GM12878 (cell line): ENCODE results near the gene LCMT1. TPM values are rescaled to one million over a fixed set of nuclear protein-coding genes. Genes with fewer than 3 reads are reported as not detected.

Experiments
- ATAC-seq: fragments of 200-7000 bp; cut with Tn5 transposase; 3 replicates; pipeline ENCODE4 v1.9.1; 2020; ENCODE audit warnings: mild to moderate bottlenecking, moderate library complexity
- BruUV-seq: library from RNA; stranded (reverse); fragments of 400-500 nt; replicated peaks from 2 replicates; lab custom pipeline; 2021; lab: Mats Ljungman, UMichigan
- CTCF ChIA-PET: fragments of 300-600 bp; sonication (Branson Sonifier 250); formaldehyde crosslinking; extraction: SDS; loops from one replicate; lab custom pipeline; 2021; ENCODE audit warnings: inconsistent platforms; lab: Yijun Ruan, JAX
- POLR2A ChIA-PET: fragments of 350-600 bp; formaldehyde crosslinking; extraction: SDS; loops from one replicate; lab custom pipeline; 2021; ENCODE audit warnings: inconsistent platforms; lab: Charles Lee
- RAD21 ChIA-PET: fragments of 300-600 bp; sonication (Branson Sonifier 250); formaldehyde crosslinking; loops from one replicate; lab custom pipeline; 2023; ENCODE audit warnings: antibody characterized with exemption; ENCODE audit not compliant: unreplicated experiment; lab: Charles Lee
- SMC1A ChIA-PET: fragments of 300-600 bp; sonication (Branson Sonifier 250); formaldehyde crosslinking; loops from one replicate; lab custom pipeline; 2023; ENCODE audit not compliant: unreplicated experiment, uncharacterized antibody; lab: Charles Lee
- DNase-seq: peaks from one replicate; pipeline ENCODE4 v3.0.0-alpha.2; 2011; ENCODE audit warnings: low read depth, low spot score
- FAIRE-seq: peaks from 3 replicates; lab custom pipeline; 2011; peaks lifted over from hg19 to GRCh38; lab: Jason Lieb, UNC
- H2AFZ ChIP-seq: 2 replicates; pipeline ENCODE4 v1.6.0; 2011; ENCODE audit warnings: low read depth, low read length, control low read depth; ENCODE audit not compliant: control insufficient read depth
- H3K27ac ChIP-seq: 2 replicates; pipeline ENCODE4 v1.5.1; 2011; ENCODE audit warnings: control low read depth; ENCODE audit not compliant: control insufficient read depth, insufficient read depth
- H3K27me3 ChIP-seq, 2 experiments: replicated peaks in 1 of 2; 2 replicates each; pipeline versions ENCODE4 v1.6.0 to v1.6.1; 2011; ENCODE audit warnings: low read length in 1 of 2; ENCODE audit not compliant: control insufficient read depth in 2 of 2, insufficient read depth in 2 of 2
- H3K36me3 ChIP-seq, 2 experiments: 2 replicates each; pipeline ENCODE4 v1.5.1; 2011; ENCODE audit warnings: low read length in 1 of 2; ENCODE audit not compliant: control insufficient read depth in 2 of 2, insufficient read depth in 2 of 2
- H3K4me1 ChIP-seq: 2 replicates; pipeline ENCODE4 v1.6.1; 2011; ENCODE audit warnings: mild to moderate bottlenecking, low read length, moderate library complexity, mixed read lengths; ENCODE audit not compliant: control insufficient read depth, insufficient read depth
- H3K4me2 ChIP-seq: 2 replicates; pipeline ENCODE4 v1.6.0; 2011; ENCODE audit warnings: control low read depth; ENCODE audit not compliant: control insufficient read depth, insufficient read depth
- H3K4me3 ChIP-seq: fragments of 200-600 bp; sonication (generic); 2 replicates; pipeline ENCODE4 v1.5.1; 2016
- H3K79me2 ChIP-seq: 2 replicates; pipeline ENCODE4 v1.6.0; 2011; ENCODE audit warnings: low read length; ENCODE audit not compliant: control insufficient read depth, insufficient read depth
- H3K9ac ChIP-seq: 2 replicates; pipeline ENCODE4 v1.8.0; 2011; ENCODE audit warnings: low read length, control low read depth, mixed read lengths; ENCODE audit not compliant: control insufficient read depth, insufficient read depth
- H3K9me3 ChIP-seq: replicated peaks from 3 replicates; pipeline ENCODE4 v1.5.1; 2011; ENCODE audit warnings: mild to moderate bottlenecking, low read length; ENCODE audit not compliant: control insufficient read depth, insufficient read depth
- H4K20me1 ChIP-seq: 2 replicates; pipeline ENCODE4 v1.6.0; 2011; ENCODE audit not compliant: control insufficient read depth, insufficient read depth
- CHD2 ChIP-seq: IDR thresholded peaks from 2 replicates; pipeline ENCODE4 v1.6.1; 2011; ENCODE audit warnings: low read depth, low read length, improper control_type of control experiment, borderline replicate concordance
- NR2C2 ChIP-seq: IDR thresholded peaks from 2 replicates; pipeline ENCODE4 v1.6.1; 2011; ENCODE audit warnings: borderline replicate concordance, low read depth; ENCODE audit not compliant: control insufficient read depth, insufficient read length
- SMARCA5 ChIP-seq: fragments of 450-650 bp; IDR thresholded peaks from 2 replicates; pipeline ENCODE4 v1.6.1; 2017; ENCODE audit warnings: mild to moderate bottlenecking
- TAF1 ChIP-seq: IDR thresholded peaks from 2 replicates; pipeline ENCODE4 v1.6.1; 2011; ENCODE audit warnings: mild to moderate bottlenecking, low read depth, low read length, borderline replicate concordance
- ZNF384 ChIP-seq: IDR thresholded peaks from 2 replicates; pipeline ENCODE4 v1.6.1; 2012; ENCODE audit warnings: low read depth, mild to moderate bottlenecking, low read length, improper control_type of control experiment, borderline replicate concordance
- WGBS: methylation state at CpG from one replicate; pipeline ENCODE4 v1.1.6; 2016; ENCODE audit warnings: low lambda C conversion rate; ENCODE audit not compliant: insufficient replicate concordance, insufficient coverage; ENCODE audit errors: missing lambda C conversion rate; 5-methylcytosine and 5-hydroxymethylcytosine counted together
- in situ Hi-C: fragments of 300-500 bp; cut with MboI; formaldehyde crosslinking; loops from 9 replicates; pipeline ENCODE4 v1.14.3; 2018; ENCODE audit warnings: mixed read lengths
- intact Hi-C: fragments of 100-400 bp; cut with micrococcal nuclease; formaldehyde crosslinking; loops from one replicate; pipeline ENCODE4 v1.14.2; 2022; ENCODE audit not compliant: unreplicated experiment
- polyA plus RNA-seq, 11 experiments: library from polyadenylated mRNA; depleted of rRNA in 4 of 11; unstranded in 6 of 11; stranded (reverse) in 5 of 11; fragments of >200 nt; fragmentation: Nextera tagmentation in 4 of 11; fragmentation: Illumina TruSeq in 1 of 11; extraction: Ambion mirVana in 4 of 11; extraction: Trizol in 1 of 11; gene quantifications; 1 replicate in 1 of 11; 2 replicates in 10 of 11; pipeline versions ENCODE4 v1.2.1 to v1.2.3, GENCODE V29; 2011 to 2016; ENCODE audit warnings: inconsistent platforms in 2 of 11, missing spikeins in 2 of 11, low read depth in 1 of 11
- total RNA-seq, 4 experiments: library from RNA; depleted of rRNA in 3 of 4; stranded (reverse); fragments of >200 nt in 3 of 4; fragmentation: Illumina TruSeq in 1 of 4; extraction: Trizol in 1 of 4; gene quantifications; 2 replicates each; pipeline versions ENCODE4 v1.2.1 to v1.2.3, GENCODE V29; 2013 to 2021
- TF ChIP-seq, protein P1 (sequence below), 3 experiments: IDR thresholded peaks in 2 of 3; conservative IDR thresholded peaks in 1 of 3; 2 replicates each; pipeline ENCODE4 v1.5.1; 2011; ENCODE audit warnings: low read depth in 3 of 3, low read length in 3 of 3, mild to moderate bottlenecking in 3 of 3, control low read depth in 2 of 3, moderate library complexity in 2 of 3, inconsistent platforms in 1 of 3, mixed read lengths in 1 of 3; ENCODE audit not compliant: control insufficient read depth in 2 of 3, insufficient read depth in 1 of 3; ENCODE audit errors: extremely low read depth in 1 of 3
- TF ChIP-seq, protein P2 (sequence below): fragments of 150-350 bp; IDR thresholded peaks from 2 replicates; pipeline ENCODE4 v1.6.1; 2014; ENCODE audit warnings: mild to moderate bottlenecking, low read depth, low read length
- TF ChIP-seq, protein P3 (sequence below): IDR thresholded peaks from 2 replicates; pipeline ENCODE4 v1.6.1; 2012; ENCODE audit warnings: mild to moderate bottlenecking, low read depth, low read length

The LCMT1 gene
- total and polyA plus RNA-seq, 10 of the 15 experiments (the other 5 are each of a cell fraction or from before 2014, with no cell fraction given) = 19.7 to 51.2 (median 32.6) TPM

DNA sequence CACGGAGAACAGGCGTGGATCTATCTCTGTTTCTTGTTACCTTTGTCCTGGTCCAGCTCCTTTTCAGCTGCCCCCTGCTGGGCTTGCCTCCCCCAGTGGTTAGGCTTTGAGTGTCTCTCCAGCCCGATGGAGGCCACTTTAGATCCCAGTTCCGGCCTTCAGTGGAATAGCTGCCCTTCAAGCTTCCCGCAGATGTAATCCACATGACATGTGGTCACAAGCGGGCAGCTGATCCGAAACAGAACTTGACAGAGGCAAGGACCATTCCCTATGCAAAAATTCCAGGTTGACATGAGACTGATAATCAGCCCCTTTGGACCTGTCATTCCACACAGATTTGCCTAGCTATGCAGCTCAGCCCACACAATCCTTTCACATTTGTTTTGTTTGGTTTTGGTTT lies 64.6 kb downstream of the LCMT1 start:
- ChIA-PET RAD21 (no interaction called here), CTCF (interaction anchor here (0.9 kb wide), 1 partner anchor 50 kb away, joined by 3 read pairs; no protein-coding TSS in a partner anchor), POLR2A (no interaction called here), SMC1A (no interaction called here)
- in situ Hi-C loops (no loop called here), intact Hi-C loops (no loop called here)
- no peak for TF ChIP-seq SMARCA5
- TF ChIP-seq, protein P1, sequence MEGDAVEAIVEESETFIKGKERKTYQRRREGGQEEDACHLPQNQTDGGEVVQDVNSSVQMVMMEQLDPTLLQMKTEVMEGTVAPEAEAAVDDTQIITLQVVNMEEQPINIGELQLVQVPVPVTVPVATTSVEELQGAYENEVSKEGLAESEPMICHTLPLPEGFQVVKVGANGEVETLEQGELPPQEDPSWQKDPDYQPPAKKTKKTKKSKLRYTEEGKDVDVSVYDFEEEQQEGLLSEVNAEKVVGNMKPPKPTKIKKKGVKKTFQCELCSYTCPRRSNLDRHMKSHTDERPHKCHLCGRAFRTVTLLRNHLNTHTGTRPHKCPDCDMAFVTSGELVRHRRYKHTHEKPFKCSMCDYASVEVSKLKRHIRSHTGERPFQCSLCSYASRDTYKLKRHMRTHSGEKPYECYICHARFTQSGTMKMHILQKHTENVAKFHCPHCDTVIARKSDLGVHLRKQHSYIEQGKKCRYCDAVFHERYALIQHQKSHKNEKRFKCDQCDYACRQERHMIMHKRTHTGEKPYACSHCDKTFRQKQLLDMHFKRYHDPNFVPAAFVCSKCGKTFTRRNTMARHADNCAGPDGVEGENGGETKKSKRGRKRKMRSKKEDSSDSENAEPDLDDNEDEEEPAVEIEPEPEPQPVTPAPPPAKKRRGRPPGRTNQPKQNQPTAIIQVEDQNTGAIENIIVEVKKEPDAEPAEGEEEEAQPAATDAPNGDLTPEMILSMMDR (IDR thresholded peaks at IDR 0.05 in 2 of 3, conservative IDR thresholded peaks at IDR 0.05 in 1 of 3; ENCODE audit: control insufficient read depth in 2 of 3, extremely low read depth in 1 of 3, insufficient read depth in 1 of 3, low read depth in 3 of 3, low read length in 3 of 3) = 0 out of 6 replicates have a peak, but pooled peaks of 1 of the 3 experiments have one; percentile 2
- H3K9ac ChIP-seq = no peak overlapping the region
- no peak overlapping the region for H3K27ac ChIP-seq
- FAIRE-seq (no peak), ATAC-seq (no peak), DNase-seq (no peak)
- no peaks in the 10 kb centered on the region for H3K27me3 ChIP-seq
- no peaks in the 10 kb centered on the region for H3K9me3 ChIP-seq
- H3K4me1 ChIP-seq = no peaks in the 10 kb centered on the region
- no peak overlapping the region for H3K4me2 ChIP-seq
- no peaks in the 10 kb centered on the region for H3K79me2 ChIP-seq
- no peak overlapping the region for H2AFZ ChIP-seq
- 96% methylated on average over 7 of the region's 7 CpGs for WGBS
- no peaks in the 10 kb centered on the region for H4K20me1 ChIP-seq
- H3K4me3 ChIP-seq = no peak overlapping the region
- H3K36me3 ChIP-seq = no peaks in the 10 kb centered on the region; a peak in 2 of 4 replicates
- BruUV-seq = no TSS peak

DNA sequence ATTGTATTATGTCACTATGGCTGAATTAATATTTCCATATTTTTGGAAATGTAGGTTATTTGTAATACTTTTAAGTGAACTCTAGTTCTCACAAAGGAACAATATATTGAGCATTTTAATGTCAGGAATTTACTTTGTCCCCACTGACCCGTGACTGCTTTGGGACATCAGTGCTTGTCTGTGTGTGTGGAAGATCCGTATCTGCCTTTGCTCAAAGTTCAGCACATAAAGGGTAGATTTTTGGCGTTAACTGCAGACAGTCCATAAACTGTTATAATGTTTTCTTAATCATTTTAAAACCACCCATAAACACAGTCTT lies 65.9 kb downstream of the LCMT1 start:
- POLR2A ChIA-PET = no interaction called here
- no peak for FAIRE-seq
- 78% methylated on average over 3 of the region's 3 CpGs for WGBS
- Histone ChIP-seq H3K4me1 (no peaks in the 10 kb centered on the region; the same call in 1 of the 2 replicates), H4K20me1 (no peaks in the 10 kb centered on the region), H3K9me3 (no peaks in the 10 kb centered on the region), H2AFZ (no peak overlapping the region), H3K79me2 (no peaks in the 10 kb centered on the region), H3K27me3 (no peaks in the 10 kb centered on the region), H3K4me2 (no peak overlapping the region), H3K9ac (no peak overlapping the region), H3K36me3 (no peaks in the 10 kb centered on the region; a peak in 2 of 4 replicates), H3K27ac (no peak overlapping the region), H3K4me3 (no peak overlapping the region)
- intact Hi-C loops = no loop called here
- TF ChIP-seq, protein P2, sequence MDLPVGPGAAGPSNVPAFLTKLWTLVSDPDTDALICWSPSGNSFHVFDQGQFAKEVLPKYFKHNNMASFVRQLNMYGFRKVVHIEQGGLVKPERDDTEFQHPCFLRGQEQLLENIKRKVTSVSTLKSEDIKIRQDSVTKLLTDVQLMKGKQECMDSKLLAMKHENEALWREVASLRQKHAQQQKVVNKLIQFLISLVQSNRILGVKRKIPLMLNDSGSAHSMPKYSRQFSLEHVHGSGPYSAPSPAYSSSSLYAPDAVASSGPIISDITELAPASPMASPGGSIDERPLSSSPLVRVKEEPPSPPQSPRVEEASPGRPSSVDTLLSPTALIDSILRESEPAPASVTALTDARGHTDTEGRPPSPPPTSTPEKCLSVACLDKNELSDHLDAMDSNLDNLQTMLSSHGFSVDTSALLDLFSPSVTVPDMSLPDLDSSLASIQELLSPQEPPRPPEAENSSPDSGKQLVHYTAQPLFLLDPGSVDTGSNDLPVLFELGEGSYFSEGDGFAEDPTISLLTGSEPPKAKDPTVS = no peak
- no peak for TF ChIP-seq CHD2
- TF ChIP-seq, protein P3, sequence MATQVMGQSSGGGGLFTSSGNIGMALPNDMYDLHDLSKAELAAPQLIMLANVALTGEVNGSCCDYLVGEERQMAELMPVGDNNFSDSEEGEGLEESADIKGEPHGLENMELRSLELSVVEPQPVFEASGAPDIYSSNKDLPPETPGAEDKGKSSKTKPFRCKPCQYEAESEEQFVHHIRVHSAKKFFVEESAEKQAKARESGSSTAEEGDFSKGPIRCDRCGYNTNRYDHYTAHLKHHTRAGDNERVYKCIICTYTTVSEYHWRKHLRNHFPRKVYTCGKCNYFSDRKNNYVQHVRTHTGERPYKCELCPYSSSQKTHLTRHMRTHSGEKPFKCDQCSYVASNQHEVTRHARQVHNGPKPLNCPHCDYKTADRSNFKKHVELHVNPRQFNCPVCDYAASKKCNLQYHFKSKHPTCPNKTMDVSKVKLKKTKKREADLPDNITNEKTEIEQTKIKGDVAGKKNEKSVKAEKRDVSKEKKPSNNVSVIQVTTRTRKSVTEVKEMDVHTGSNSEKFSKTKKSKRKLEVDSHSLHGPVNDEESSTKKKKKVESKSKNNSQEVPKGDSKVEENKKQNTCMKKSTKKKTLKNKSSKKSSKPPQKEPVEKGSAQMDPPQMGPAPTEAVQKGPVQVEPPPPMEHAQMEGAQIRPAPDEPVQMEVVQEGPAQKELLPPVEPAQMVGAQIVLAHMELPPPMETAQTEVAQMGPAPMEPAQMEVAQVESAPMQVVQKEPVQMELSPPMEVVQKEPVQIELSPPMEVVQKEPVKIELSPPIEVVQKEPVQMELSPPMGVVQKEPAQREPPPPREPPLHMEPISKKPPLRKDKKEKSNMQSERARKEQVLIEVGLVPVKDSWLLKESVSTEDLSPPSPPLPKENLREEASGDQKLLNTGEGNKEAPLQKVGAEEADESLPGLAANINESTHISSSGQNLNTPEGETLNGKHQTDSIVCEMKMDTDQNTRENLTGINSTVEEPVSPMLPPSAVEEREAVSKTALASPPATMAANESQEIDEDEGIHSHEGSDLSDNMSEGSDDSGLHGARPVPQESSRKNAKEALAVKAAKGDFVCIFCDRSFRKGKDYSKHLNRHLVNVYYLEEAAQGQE = no peak
- no peak for TF ChIP-seq TAF1
- no peak for TF ChIP-seq NR2C2
- TF ChIP-seq ZNF384 = no peak
- RAD21 ChIA-PET = no interaction called here
- BruUV-seq = no TSS peak
- SMC1A ChIA-PET = no interaction called here
- CTCF ChIA-PET = no interaction called here
- DNase-seq = no peak
- in situ Hi-C loops = no loop called here
- no peak for ATAC-seq
